Limb (tissue), 2 donors: ENCODE data around the gene KRT38.
"Not testable (repeated sequence)": the region's sequence is repeated elsewhere in the genome, so short reads cannot be mapped to it uniquely, and the experiment has no call there.

Experiments
- DNase-seq, 2 donors: peaks; one replicate each; pipeline ENCODE4 v3.0.0-alpha.2; 2016; ENCODE audit errors: extremely low spot score in 2 of 2

KRT38 gene

GRCh38 chr17:41462705-41463104 is 21.9 kb upstream of the KRT38 start:
- DNase-seq = no peak

GRCh38 chr17:41457676-41458075 is 16.9 kb upstream of the KRT38 start:
- DNase-seq = no peak

DNA sequence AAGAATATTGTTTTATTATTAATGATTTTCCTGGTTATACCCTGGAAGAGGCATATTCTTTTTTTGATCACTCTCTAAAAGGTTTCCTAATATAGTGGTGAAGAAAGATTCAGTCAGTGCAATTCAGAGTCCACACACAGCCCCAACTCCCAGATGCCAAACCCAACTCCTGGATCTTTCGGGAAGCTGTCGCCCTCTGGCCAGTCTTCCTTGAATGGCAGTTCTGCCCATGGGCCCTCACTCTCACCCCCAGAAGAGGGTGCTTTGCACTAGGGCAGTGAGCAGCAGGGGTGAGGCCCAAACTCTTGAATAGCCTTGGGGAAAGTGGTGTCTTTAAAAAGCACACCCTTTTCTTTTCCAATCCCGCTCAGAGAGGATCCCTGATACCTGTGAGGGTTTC is 15.4 kb upstream of the KRT38 start:
- DNase-seq = no peak

- DNase-seq = no peak
These were observed 14.5 kb upstream of the KRT38 start for GRCh38 chr17:41455236-41455635.

DNA sequence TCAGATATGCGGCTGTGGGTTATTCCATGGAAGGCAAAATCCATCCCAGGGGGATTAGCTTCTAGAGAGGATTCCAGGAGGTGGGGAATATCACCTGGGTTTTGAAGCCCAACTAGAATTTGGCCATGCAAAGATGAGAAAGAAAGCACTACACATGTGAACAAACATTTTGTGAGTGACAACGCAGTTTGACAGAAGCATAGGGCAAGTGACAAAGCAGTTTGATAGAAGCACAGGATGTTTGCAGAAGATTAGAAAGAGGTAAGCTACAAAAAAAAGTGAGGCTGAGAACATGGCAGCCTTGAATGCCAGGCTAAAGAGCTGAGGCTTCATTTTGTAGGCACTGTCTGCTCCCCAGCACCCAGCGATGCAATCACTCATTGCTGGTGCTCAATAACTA is 12.3 kb upstream of the KRT38 start:
- no peak for DNase-seq

DNA sequence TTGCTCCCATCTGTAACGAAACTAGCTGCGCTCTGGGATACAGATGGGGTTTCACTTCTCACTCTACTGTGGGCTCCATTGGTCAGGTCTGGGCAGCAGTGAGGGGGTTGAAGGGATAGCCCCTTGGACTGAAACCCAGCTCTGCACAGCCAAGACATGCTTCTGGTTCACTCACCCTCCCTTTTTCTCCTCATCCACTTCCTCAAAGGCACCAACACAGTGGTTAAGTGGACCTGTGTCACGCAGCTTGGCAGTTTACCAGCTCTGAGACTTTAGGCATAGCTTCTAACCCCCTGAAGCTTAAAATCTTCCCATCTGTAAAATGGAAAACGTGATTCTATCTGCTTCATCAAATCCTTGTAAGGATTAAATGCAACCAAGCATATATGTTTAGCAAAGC is 11.5 kb upstream of the KRT38 start:
- DNase-seq = no peak

DNA sequence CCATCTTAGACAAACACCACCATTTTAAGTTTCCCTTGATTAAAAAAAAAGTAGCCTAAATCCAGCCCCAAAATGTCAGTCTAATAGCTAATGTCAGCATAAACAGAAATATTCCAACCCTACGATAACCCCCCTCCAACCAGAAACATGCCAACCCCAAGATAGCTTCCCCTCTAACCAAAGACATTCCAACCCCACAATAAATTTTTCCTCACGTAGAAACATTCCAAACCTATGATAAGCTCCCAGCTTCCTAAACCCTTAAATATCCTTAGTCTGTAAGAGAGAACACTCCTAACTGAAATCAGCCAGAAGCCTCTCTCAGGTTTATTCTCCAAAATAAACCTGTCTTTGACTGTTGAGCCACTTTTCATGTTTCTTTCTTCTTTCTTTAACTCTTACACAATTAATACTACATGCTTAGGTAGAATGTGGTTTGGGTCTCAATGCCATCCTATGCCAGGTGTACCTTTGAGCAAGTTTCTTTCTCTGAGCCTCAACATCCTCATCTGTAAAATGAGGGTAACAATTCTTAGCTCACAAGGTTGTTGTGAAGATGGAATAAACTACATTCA is 10.5 kb upstream of the KRT38 start:
- DNase-seq = no peak

DNA sequence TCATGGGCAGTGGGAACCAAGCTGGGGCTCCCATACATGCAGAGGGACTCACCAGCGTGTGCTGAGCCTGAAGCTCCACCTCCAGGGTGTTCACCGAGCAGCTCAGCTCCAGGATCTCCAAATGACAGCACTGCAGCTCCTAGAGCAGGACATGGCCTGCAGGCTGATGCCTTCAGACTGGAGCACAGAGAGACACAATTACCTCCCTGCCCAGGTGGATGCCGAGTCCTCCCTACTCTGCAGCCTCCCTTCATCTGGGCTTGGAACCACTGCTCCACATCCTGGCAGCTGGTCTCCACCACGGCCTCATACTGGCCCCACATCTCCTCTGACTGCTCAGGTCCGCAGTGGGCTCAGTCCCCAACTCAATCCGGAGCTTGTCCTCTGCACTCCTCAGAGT is 8.2 kb upstream of the KRT38 start:
- no peak for DNase-seq

GRCh38 chr17:41448506-41448905 is 7.7 kb upstream of the KRT38 start:
- DNase-seq = no peak

GRCh38 chr17:41446806-41447205 is 6.0 kb upstream of the KRT38 start:
- DNase-seq = no peak

- DNase-seq = no peak
These were observed 3.9 kb upstream of the KRT38 start for GRCh38 chr17:41444640-41445039.

GRCh38 chr17:41444186-41444585 is 3.4 kb upstream of the KRT38 start:
- no peak for DNase-seq

- DNase-seq = no peak
These were observed 2.0 kb upstream of the KRT38 start for GRCh38 chr17:41442739-41443138.

- DNase-seq = no peak
These were observed 1.4 kb downstream of the KRT38 start for GRCh38 chr17:41439375-41439774.

DNA sequence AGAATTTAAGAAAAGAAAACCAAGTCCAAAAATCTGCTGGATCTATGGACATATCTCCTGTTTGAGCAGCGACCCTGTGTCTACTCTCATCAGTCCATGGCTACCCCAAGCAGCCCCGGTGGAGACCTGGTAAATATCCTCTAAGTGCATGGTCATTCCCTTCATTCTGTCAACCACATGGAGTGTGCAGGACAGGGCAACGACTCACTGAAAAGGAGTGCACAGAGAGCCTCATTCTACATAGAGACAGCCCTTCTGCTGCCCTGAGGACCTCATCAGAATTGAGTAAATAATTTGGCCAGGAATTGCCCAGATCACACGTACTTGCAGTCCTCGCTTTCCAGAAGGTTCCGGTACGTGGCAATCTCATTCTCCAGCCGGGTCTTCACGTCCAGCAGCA is 3.0 kb downstream of the KRT38 start:
- DNase-seq = no peak

- DNase-seq = no peak
These were observed 3.5 kb downstream of the KRT38 start for GRCh38 chr17:41437254-41437653.

DNA sequence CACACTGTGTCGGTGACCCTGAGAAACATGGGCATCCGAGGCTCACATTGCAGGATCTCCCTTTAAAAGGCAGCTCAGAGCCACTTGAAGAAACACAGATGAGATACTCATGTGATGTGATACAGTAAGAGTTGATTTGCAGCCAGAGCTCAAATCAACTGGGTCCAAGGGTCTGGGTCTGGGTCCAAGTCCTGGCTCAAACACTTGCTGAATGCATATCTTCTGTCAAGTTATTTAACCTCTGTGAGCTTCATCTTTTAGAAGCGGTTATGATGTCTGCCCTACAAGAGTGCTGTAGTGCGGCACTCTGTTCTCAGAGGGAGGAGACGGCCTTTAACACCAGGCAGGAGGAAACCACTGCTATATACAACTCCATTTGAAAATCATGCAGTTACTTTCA is 6.4 kb downstream of the KRT38 start:
- no peak for DNase-seq

GRCh38 chr17:41434005-41434404 is 6.8 kb downstream of the KRT38 start:
- DNase-seq = no peak

GRCh38 chr17:41433586-41433985 is 7.2 kb downstream of the KRT38 start:
- no peak for DNase-seq

DNA sequence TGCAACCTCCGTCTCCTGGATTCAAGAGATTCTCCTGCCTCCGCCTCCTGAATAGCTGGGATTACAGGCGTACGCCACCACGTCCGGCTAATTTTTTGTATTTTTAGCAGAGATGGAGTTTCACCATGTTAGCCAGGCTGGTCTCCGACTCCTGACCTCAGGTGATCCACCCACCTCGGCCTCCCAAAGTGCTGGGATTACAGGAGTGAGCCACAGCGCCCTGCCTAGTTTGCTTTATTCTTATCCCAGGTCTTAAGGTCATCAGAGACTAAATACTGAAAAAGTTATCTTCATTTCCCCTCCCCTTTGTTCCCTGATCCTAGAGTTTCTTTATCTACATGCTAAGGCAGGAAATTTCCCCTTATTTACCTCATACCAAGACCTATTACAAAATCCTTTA is 10.4 kb downstream of the KRT38 start:
- DNase-seq = not testable (repeated sequence)

DNA sequence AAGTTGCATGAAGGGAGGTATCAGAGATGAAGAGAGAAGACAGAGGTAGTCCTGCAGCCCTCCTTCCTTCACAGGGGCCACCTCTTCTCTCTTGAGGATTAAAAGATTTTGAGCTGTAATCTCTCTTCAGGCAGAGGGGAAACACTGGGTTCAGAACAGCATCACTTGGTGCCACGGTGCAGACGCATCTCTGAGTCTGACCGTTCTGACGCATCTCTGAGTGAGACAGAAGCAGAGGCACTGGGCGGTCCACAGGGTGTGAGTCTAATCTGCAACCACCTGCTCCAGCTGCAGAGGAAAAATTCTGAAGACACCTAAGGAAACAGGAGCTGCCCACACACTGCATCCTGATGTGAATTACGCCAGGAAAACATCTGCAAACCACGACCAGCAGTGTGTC is 11.1 kb downstream of the KRT38 start:
- no peak for DNase-seq

GRCh38 chr17:41428591-41429291 is 12.0 kb downstream of the KRT38 start:
- DNase-seq = no peak

DNA sequence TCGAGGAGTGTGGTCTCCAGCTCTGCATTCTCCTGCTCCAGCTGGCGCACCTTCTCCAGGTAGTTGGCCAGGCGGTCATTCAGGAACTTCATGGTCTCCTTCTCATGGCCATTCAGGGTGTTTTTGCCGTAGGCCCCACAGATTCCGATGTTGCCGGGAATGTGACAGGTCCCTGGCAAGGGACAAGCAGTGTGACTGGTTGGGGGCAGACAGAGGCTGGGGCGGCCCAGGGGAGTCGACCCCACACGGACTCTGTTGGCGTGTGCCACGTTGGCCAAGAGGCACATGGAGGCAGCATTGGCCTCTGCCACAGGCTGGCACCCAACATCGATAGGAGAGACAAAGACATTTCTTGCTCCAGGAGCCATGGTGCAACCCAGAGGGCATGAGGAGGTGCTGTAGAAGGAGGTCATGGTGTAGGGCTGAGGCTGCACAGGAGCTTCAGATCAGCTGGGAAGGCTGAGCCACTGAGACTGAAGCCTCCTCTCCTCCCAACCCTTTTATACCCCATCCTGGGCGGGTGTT is 16.6 kb downstream of the KRT38 start, which contains the start of gene KRT37:
Gene KRT37 (minus strand): TSS at position 475 of the 525 bp plus-strand sequence. CDS start 62 bp downstream, at position 413.
- no peak for DNase-seq
